Left ventricle myocardium inferior (tissue), 1 donor: ENCODE results near the gene ITPKB. TPM values are rescaled to one million over a fixed set of nuclear protein-coding genes. Genes with fewer than 3 reads are reported as not detected.
A peak's percentile ranks its signal among the peaks of the same experiment; 100 is the strongest.

ENCODE experiments used
- DNase-seq: peaks from one replicate; pipeline ENCODE4 v3.0.0-alpha.2; 2020
- H3K27ac ChIP-seq: fragments of 200-600 bp; replicated peaks from 2 replicates; pipeline ENCODE4 v1.8.0; 2021
- H3K27me3 ChIP-seq: fragments of 200-600 bp; 2 replicates; pipeline ENCODE4 v1.8.0; 2021; ENCODE audit warnings: low read depth
- H3K36me3 ChIP-seq: fragments of 200-600 bp; 2 replicates; pipeline ENCODE4 v1.8.0; 2021
- H3K4me1 ChIP-seq: fragments of 200-600 bp; 2 replicates; pipeline ENCODE4 v1.8.0; 2021
- H3K4me3 ChIP-seq: fragments of 200-600 bp; 2 replicates; pipeline ENCODE4 v1.8.0; 2021; ENCODE audit warnings: mild to moderate bottlenecking, moderate library complexity
- H3K9me3 ChIP-seq: fragments of 200-600 bp; replicated peaks from 2 replicates; pipeline ENCODE4 v1.8.0; 2021
- intact Hi-C: fragments of 100-400 bp; cut with micrococcal nuclease; formaldehyde crosslinking; loops from one replicate; pipeline ENCODE4 v1.11.0; 2022
- total RNA-seq: library from RNA; stranded (reverse); fragmentation: NEBNext Ultra II Directional; extraction: Animal tissue kit (Norgen Biotek cat#: 25700); gene quantifications from one replicate; pipeline ENCODE4 v1.2.1, GENCODE V29; 2021
- TF ChIP-seq, protein P1 (sequence below): fragments of 200-600 bp; IDR thresholded peaks from 2 replicates; pipeline ENCODE4 v1.8.0; 2021; ENCODE audit warnings: antibody characterized with exemption, mild to moderate bottlenecking, borderline replicate concordance
- donor health status: DM: no; HTN: yes; CAD: no; lungs with severe emphysema.

The ITPKB gene
- total RNA-seq, 1 donor from 2014 or later = 15.7 TPM

DNA sequence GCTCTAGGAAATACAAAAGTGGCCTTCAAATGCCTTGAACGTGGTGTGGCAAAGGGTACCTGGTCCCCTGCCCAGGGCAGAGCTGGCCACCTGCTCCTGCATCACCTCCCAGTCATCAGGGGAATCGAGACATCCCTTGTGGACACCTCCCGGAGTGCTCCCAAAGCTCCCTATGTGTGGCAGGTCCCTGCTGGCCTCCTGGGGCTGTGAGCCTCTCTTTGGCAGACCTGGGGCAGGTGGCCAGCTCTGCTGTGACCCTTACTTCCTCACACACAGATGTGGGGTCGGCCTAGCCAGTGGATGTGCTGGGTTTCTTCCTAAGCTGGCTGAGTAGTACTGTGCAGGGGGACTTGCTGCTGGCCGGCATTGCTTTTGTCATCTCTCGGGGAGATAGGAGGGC is 86.5 kb downstream of the ITPKB start:
- no peak overlapping the region for H3K4me3 ChIP-seq
- intact Hi-C loops = loop anchor here (10.0 kb wide), 1 partner anchor 82 kb away; the partner anchor contains the start of gene ITPKB
- peaks cover 1% of the 10 kb centered on the region for H3K4me1 ChIP-seq
- H3K27me3 ChIP-seq = no peaks in the 10 kb centered on the region
- no peaks in the 10 kb centered on the region for H3K9me3 ChIP-seq
- no peak overlapping the region for H3K27ac ChIP-seq
- H3K36me3 ChIP-seq = peaks cover 9% of the 10 kb centered on the region
- TF ChIP-seq, protein P1, sequence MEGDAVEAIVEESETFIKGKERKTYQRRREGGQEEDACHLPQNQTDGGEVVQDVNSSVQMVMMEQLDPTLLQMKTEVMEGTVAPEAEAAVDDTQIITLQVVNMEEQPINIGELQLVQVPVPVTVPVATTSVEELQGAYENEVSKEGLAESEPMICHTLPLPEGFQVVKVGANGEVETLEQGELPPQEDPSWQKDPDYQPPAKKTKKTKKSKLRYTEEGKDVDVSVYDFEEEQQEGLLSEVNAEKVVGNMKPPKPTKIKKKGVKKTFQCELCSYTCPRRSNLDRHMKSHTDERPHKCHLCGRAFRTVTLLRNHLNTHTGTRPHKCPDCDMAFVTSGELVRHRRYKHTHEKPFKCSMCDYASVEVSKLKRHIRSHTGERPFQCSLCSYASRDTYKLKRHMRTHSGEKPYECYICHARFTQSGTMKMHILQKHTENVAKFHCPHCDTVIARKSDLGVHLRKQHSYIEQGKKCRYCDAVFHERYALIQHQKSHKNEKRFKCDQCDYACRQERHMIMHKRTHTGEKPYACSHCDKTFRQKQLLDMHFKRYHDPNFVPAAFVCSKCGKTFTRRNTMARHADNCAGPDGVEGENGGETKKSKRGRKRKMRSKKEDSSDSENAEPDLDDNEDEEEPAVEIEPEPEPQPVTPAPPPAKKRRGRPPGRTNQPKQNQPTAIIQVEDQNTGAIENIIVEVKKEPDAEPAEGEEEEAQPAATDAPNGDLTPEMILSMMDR = no peak
- no peak for DNase-seq

DNA sequence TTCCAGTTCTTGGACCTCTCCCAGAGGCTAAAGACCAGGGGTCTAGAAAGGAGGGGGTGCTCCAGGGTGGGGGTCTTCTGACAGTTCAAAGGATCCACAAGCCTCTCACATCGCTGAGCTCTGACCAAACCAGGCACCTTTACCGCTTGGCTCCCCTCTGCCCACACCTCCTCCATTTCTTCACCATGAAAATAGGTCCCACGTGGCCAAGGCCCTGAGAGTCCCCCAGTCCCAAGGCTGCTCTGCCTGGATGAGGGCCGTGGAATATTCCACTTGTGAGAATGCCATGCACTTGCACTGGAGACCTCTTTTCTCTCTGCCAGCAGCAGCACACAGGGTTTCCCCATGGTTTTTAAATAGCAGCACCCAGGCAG is 87.4 kb downstream of the ITPKB start:
- peaks cover 18% of the 10 kb centered on the region for H3K36me3 ChIP-seq
- no peak overlapping the region for H3K4me3 ChIP-seq
- H3K4me1 ChIP-seq = peaks cover 10% of the 10 kb centered on the region
- TF ChIP-seq, protein P1 = no peak
- H3K27me3 ChIP-seq = no peaks in the 10 kb centered on the region
- intact Hi-C loops = loop anchor here (10.0 kb wide), 1 partner anchor 83 kb away; the partner anchor contains the start of gene ITPKB
- no peak overlapping the region for H3K27ac ChIP-seq
- H3K9me3 ChIP-seq = no peaks in the 10 kb centered on the region
- peak; percentile 9 for DNase-seq

DNA sequence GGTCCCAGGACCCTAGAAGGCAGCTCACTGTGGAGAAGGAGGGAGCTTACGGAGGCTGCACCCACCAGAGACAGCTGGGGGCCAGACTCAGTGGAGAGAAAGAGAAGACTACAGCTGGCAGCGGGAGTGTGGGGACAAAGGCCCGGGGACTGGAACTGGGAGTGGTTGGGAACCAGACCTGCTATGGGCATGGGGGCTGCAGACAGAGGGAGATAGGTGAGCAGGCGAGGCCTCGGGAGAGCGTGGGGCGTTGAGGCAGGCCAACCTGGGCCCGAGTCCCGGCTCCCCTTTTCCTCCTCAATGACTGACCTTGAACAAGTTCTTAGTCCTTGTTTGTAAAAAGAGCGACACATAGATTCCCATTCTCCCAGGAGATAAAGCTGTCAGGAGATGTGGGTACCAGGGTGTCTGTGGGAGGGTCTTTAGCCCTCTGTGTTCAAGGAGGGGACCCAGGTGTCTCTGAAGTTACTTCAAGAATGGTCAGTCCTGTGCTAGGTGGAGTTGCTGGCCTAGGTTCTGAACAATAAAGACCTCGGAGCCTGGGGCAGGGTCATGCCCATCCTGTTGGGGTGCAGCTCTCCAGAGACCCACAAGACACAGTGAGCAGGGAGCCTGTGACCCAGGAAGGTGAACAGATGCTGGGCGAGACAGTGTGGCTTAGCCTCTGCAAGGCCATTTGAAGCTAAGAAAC is 87.9 kb downstream of the ITPKB start:
- Histone ChIP-seq H3K27me3 (no peaks in the 10 kb centered on the region), H3K27ac (no peak overlapping the region), H3K36me3 (peaks cover 23% of the 10 kb centered on the region), H3K4me1 (peaks cover 16% of the 10 kb centered on the region), H3K4me3 (no peak overlapping the region), H3K9me3 (no peaks in the 10 kb centered on the region)
- peak; percentile 6 for DNase-seq
- intact Hi-C loops = loop anchor here (10.0 kb wide), 1 partner anchor 84 kb away; the partner anchor contains the start of gene ITPKB
- TF ChIP-seq, protein P1 = no peak

DNA sequence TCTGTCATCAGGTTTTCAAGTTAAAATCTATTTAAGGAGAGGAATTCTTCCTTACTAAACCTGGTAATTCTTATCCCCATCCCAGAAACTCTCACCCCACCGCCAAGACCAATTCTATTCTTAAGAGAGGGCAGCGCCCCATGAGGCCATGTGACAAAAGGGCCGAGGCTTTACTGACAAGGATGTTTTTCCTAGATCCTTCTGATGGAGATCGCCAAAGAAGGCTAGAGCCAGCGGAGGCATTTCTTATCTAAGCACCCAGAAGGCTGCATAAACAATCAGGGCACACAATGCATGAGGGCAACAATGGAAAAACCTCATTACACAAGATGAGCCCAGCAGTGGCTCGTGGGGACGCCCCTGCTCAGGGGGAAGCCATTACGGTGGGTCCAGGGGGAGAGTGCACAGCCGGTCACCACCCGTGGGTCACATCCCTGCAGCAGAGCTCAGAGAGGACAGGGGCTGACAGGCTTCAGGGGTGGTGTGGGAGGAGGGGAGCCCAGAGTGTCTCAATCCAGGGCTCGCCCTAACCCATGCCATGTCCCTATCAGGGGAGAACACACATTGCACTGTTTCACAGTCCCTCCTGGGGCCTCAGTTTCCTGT is 88.7 kb downstream of the ITPKB start:
- intact Hi-C loops = loop anchor here (10.0 kb wide), 1 partner anchor 84 kb away; the partner anchor contains the start of gene ITPKB
- no peak overlapping the region for H3K27ac ChIP-seq
- no peaks in the 10 kb centered on the region for H3K9me3 ChIP-seq
- peak; percentile 15 for DNase-seq
- H3K4me3 ChIP-seq = no peak overlapping the region
- H3K4me1 ChIP-seq = peaks cover 24% of the 10 kb centered on the region
- no peaks in the 10 kb centered on the region for H3K27me3 ChIP-seq
- TF ChIP-seq, protein P1 = no peak
- peaks cover 30% of the 10 kb centered on the region for H3K36me3 ChIP-seq

DNA sequence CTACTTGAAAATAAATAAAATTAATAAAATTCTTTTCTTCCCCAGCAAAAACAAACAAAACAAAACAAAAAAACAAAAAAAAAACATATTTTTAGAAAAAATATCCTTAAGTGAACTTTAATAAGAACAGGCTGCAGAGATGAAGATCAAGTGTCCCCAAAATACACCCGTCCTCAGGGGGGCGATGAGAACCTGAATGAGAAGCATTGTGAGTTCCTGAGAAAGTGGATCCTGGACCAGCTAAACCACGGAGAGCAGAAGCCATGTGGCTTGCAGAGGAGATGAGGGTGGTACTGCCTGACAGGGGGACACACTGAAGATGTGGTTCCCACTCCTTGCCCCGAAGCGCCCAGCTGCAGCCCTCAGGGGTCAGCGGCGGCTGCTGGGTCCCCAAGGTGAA is 89.3 kb downstream of the ITPKB start:
- peaks cover 33% of the 10 kb centered on the region for H3K36me3 ChIP-seq
- peaks cover 29% of the 10 kb centered on the region for H3K4me1 ChIP-seq
- H3K4me3 ChIP-seq = no peak overlapping the region
- intact Hi-C loops = loop anchor here (10.0 kb wide), 1 partner anchor 85 kb away; the partner anchor contains the start of gene ITPKB
- H3K27ac ChIP-seq = no peak overlapping the region
- H3K9me3 ChIP-seq = no peaks in the 10 kb centered on the region
- TF ChIP-seq, protein P1 = peak; percentile 46
- DNase-seq = peak; percentile 19
- no peaks in the 10 kb centered on the region for H3K27me3 ChIP-seq
